Measurements from ENCODE around the gene AKR1E2.
"Not testable (repeated sequence)": the region's sequence is repeated elsewhere in the genome, so short reads cannot be mapped to it uniquely, and the experiment has no call there.

Gene AKR1E2

GRCh38 chr10:4815646-4816180 lies 10.3 kb upstream of the AKR1E2 start:
- not testable (repeated sequence) for DNase-seq

- no peak for DNase-seq
Measured at GRCh38 chr10:4816966-4817365, 9.0 kb upstream of the AKR1E2 start.

- DNase-seq: no peak
Measured at GRCh38 chr10:4819067-4819466, 6.9 kb upstream of the AKR1E2 start.

- no peak for DNase-seq
Measured at GRCh38 chr10:4819707-4820106, 6.3 kb upstream of the AKR1E2 start.

- DNase-seq: no peak
Measured at GRCh38 chr10:4820804-4821401, 5.1 kb upstream of the AKR1E2 start.

- no peak for DNase-seq
Measured at GRCh38 chr10:4822208-4822607, 3.8 kb upstream of the AKR1E2 start.

- no peak for DNase-seq
Measured at GRCh38 chr10:4824791-4825310, 1.2 kb upstream of the AKR1E2 start.

GRCh38 chr10:4825456-4825867 lies 545 bp upstream of the AKR1E2 start:
- DNase-seq: no peak

GRCh38 chr10:4826792-4827324 lies 851 bp downstream of the AKR1E2 start:
- no peak for DNase-seq

GRCh38 chr10:4828005-4828404 lies 2.0 kb downstream of the AKR1E2 start:
- DNase-seq: no peak

GRCh38 chr10:4830551-4830950 lies 4.5 kb downstream of the AKR1E2 start:
- no peak for DNase-seq

- DNase-seq: no peak
Measured at GRCh38 chr10:4831091-4831490, 5.1 kb downstream of the AKR1E2 start.

- no peak for DNase-seq
Measured at GRCh38 chr10:4833286-4833685, 7.3 kb downstream of the AKR1E2 start.

GRCh38 chr10:4834898-4835405 lies 8.9 kb downstream of the AKR1E2 start:
- DNase-seq: peak; percentile 22

GRCh38 chr10:4835494-4835918 lies 9.5 kb downstream of the AKR1E2 start:
- DNase-seq: no peak

- DNase-seq: no peak
Measured at GRCh38 chr10:4836416-4836969, 10.5 kb downstream of the AKR1E2 start.

- DNase-seq: no peak
Measured at GRCh38 chr10:4837551-4837950, 11.5 kb downstream of the AKR1E2 start.

- DNase-seq: no peak
Measured at GRCh38 chr10:4838743-4839142, 12.7 kb downstream of the AKR1E2 start.

- DNase-seq: no peak
Measured at GRCh38 chr10:4839353-4839752, 13.3 kb downstream of the AKR1E2 start.

GRCh38 chr10:4840151-4840550 lies 14.1 kb downstream of the AKR1E2 start:
- DNase-seq: no peak

GRCh38 chr10:4843525-4844180 lies 17.6 kb downstream of the AKR1E2 start:
- DNase-seq: no peak

- DNase-seq: no peak
Measured at GRCh38 chr10:4844864-4845263, 18.9 kb downstream of the AKR1E2 start.

GRCh38 chr10:4845766-4846165 lies 19.8 kb downstream of the AKR1E2 start:
- DNase-seq: no peak

GRCh38 chr10:4846775-4847174 lies 20.8 kb downstream of the AKR1E2 start:
- no peak for DNase-seq

Measured in kidney glomerular epithelial cell (primary cell).